Adipose tissue (tissue), 3 donors: ENCODE results near the gene MT1F. TPM values are rescaled to one million over a fixed set of nuclear protein-coding genes. Genes with fewer than 3 reads are reported as not detected.

Source experiments
- H3K27ac ChIP-seq: one replicate; pipeline ENCODE4 v1.5.1; 2013; ENCODE audit warnings: low read depth, low read length
- WGBS, 3 donors: extraction: QIAGEN DNeasy Blood & Tissue Kit; methylation state at CpG; one replicate each; pipeline ENCODE4 v1.1.7; 2013; 5-methylcytosine and 5-hydroxymethylcytosine counted together
- polyA plus RNA-seq, 3 donors: library from polyadenylated mRNA; stranded (reverse); fragments of 200-250 nt; gene quantifications; one replicate each; pipeline ENCODE4 v1.2.3, GENCODE V29; 2013
- donor health status: healthy with polysubstance abuse.
- donor health status: Bipolar disorder and iron deficiency.
- donor health status: healthy.

Gene MT1F
- polyA plus RNA-seq, 3 donors: 84.5 to 341 (median 130) TPM

DNA sequence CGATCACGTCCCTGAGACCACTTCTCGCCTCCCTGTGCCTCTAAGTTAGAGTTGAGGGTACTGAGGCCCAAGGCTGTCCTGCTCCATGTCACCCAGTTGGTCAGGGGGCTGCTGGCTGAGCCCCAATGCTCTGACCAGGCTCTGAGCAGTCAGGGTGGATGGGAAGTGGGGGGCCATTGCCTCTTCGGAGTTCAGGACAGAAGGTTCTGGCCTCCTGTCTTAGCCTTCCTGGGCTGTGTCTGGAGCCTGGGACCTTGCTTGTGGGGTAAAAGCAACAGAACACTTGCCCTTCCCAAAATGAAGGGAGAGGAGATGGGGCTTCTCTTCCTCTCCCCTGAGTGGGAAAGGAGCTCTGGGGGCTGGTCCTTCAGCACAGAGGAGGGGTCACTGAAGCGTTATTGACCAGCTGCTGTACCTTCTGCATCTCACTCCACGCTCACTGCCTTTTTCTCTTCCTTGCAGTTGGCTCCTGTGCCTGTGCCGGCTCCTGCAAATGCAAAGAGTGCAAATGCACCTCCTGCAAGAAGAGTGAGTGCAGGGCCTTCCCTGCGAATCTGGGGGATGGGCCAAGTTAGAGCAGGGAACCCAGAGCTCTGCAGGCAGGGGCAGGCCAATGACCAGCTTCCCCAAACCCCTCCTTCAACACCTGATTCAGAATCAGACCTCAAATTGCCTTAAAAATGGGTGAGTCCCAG, 25.1 kb downstream of the MT1F start:
- 12 to 33% (median 29%) methylated on average over 8 of the region's 8 CpGs for WGBS, 3 donors
- H3K27ac ChIP-seq: peak overlapping the region; percentile 7

DNA sequence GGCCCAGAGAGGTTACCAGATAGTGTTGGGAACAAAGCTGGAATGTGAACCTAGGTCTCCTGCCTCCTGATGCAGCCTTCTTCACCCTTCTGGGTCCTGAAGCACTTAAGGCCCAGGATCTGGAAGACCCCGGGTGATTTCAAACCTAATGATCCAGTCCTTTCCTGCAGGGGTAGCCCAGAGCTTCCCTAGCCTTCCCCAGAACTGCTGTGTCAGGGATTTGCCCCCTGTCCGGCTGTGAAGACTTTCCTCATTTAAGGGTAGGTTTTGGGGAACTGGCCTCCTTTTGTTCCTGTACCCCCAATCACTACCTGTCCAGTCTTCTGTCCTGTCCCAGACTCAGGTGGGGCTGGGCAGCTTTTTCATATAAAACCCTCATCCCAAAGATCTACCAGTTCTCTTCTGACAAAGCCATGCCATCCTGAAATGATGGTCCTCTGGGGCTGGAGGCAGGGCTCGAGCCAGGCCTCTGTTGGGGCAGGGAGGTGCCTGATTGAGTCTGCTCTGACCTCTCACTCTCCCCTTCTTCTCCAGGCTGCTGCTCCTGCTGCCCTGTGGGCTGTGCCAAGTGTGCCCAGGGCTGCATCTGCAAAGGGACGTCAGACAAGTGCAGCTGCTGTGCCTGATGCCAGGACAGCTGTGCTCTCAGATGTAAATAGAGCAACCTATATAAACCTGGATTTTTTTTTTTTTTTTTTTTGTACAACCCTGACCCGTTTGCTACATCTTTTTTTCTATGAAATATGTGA, 25.8 kb downstream of the MT1F start:
- WGBS, 3 donors: 34 to 86% (median 81%) methylated on average over 5 of the region's 5 CpGs
- peak overlapping the region; percentile 4 for H3K27ac ChIP-seq

DNA sequence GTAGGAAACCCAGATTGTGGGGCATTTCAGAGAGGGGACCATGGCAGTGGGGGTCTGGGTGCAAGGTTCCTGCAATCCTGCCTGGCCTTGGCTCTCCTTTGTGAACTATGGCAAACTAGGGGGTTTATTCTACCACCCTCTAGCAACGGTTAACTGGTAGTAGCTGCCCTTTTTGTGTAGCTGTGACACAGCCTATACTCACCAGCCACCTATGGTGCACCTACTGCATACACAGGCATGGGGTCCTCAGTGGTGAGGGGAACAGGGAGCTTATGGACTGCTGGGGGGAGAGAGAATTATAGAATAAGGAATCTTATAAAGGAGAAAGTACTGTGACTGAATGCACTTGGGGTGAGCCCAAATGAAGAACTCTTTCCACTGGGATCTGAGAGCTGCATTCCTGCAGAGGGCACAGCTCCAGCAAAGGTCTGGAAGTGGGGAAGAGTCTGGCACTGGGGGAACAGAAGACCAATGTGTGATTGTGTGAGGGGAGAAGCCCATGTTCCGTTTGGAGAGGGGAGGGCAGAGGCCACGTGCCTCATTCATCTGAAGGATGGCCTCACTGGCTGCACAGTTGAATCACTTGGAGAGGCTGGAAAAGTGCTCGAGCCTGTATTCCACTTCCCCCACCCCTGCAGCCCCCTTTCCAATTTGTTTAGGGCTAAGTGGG, 26.6 kb downstream of the MT1F start:
- WGBS, 3 donors: 37 to 74% (median 71%) methylated on average over 4 of the region's 4 CpGs
- H3K27ac ChIP-seq: no peak overlapping the region

DNA sequence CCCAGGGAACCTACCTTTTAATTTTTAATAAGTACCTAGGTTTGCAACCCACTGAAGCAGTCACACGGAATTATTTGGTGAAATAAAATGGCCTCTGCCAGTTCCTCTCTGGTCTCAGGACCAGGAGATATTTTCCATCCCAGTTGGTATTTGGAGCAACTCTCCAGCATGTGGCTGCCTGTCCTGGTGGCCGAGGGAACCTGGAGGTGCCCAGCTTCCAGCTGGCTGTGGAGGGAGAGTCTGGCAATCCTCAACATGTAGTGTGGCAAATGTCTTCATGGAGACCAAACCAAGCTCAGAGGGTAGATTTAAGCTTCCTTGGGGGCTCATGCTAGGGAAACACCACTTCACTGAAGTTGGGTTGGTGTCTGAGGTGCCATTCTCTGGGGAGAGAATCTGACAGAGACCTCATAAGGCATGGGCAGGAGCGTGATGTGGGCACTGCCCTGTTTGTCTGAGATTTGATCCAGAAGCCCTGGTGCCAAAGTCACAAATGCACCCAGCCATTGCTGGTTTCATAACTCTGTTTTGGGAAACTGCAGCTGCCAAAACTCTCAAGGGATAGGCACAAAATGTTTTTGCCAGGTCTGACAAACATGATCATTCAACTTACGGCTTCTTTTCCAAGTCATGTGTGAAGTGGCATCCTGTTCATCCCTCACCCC, 27.3 kb downstream of the MT1F start:
- WGBS, 3 donors: 44 to 83% (median 78%) methylated on average over 4 of the region's 4 CpGs
- no peak overlapping the region for H3K27ac ChIP-seq

DNA sequence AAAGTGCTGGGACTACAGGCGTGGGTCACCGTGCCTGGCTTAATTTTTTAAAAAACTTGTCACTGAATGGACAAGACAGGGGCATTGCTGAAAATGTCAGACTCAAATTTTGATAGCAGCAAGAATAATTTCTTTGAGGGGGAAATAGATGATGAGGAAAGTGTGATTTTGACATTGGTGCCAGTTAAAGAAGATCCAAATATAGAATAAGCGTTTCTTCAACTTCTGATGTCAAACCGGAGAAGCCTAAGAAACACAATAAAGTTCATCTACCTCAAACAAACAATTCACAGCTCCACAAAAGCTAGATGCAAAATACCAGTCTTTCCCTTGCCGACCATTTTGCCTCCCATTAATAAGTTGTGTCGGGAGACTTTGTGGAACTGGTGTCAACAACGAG, 29.0 kb downstream of the MT1F start:
- H3K27ac ChIP-seq: no peak overlapping the region
- WGBS, 3 donors: 95 to 97% (median 95%) methylated on average over 7 of the region's 7 CpGs

DNA sequence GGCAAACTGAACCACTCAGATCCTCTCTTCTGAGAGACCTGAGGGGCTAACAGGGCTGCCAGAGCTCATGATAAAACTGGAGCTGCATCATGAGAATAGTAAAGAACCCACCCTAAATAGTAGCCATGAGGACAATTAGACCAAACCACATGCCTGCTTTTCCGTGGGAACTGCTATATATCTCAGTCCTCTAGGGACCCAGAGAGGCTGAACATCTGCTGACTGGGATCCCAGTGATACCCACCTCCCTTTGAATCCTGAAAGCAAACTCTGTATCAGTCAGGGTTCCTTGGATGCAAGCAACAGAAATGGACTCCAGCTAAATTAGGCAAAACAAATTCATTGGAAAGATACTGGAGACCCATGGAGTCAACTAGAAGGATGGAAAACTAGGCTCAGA, 31.0 kb downstream of the MT1F start:
- no peak overlapping the region for H3K27ac ChIP-seq
- 35 to 46% (median 42%) methylated on average over 1 of the region's 1 CpG for WGBS, 3 donors

DNA sequence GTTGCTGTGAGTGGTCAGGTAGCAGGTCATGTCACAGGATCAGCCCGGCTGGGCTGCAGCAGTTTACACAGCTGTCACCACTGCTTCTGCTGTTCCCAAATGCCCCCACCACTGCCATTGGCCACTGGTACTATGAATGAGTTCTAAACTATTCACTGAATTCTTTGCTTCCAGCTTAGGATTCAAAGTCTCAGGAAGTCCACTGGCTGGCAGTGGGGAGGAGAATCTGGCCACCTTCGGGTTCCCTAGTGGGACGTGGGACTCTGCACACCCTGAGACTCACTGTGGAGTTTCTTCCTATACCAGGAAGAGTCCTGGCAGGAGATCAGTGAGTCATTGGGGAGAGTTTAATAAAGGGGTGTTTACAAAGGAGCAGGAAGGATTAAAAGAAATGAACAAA, 31.4 kb downstream of the MT1F start:
- no peak overlapping the region for H3K27ac ChIP-seq
- WGBS, 3 donors: 60 to 78% (median 75%) methylated on average over 3 of the region's 3 CpGs

DNA sequence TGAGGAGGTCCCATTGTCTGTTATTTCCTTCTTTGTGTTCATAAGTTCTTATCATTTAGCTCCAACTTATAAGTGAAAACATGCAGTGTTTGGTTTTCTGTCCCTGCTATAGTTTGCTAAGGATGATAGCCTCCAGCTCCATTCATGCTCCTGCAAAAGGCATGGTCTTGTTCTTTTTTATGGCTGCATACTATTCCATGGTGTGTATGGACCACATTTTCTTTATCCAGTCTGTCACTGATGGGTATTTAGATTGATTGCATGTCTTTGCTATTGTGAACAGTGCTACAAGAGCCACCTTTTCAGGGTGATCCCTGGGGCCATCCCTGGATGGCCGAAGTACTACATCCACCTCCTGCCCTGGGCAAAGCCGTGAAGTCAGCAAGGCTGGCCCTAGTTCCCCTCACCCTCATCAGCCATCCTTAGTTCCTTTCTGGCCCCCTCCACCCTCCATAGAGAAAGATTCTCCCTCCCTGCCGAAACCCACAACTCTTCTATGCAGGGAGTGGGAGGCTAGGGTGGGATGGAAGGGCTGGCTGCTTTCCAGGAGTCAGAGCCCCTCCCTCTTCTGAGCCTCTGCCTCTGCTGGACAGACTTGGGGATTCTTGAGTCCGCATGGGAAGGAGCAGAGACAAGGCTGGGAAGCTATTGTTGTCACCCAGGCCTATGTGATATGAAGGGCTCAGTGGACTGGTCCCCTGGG, 32.8 kb downstream of the MT1F start:
- H3K27ac ChIP-seq: no peak overlapping the region
- WGBS, 3 donors: 69 to 97% (median 78%) methylated on average over 4 of the region's 4 CpGs

DNA sequence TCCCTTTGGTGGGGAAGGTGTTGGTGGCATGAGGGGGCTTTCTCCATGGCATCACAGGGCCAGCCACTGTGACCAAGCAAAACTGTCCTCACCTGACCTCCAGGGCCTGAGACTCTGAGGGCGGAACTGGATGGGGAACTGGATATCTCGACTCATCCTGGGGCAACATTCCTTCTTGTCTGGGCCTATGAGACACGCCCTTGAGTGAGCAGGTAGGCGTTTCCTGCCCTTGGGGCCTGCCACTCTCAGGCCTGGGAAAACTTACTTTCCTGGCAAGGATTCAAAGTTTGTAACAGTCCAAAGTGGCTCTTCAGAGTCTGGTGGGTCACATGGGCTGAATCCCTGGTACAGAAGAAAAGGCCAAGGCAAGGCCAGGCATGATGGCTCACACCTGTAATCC, 34.1 kb downstream of the MT1F start:
- 22 to 65% (median 51%) methylated on average over 4 of the region's 4 CpGs for WGBS, 3 donors
- no peak overlapping the region for H3K27ac ChIP-seq

DNA sequence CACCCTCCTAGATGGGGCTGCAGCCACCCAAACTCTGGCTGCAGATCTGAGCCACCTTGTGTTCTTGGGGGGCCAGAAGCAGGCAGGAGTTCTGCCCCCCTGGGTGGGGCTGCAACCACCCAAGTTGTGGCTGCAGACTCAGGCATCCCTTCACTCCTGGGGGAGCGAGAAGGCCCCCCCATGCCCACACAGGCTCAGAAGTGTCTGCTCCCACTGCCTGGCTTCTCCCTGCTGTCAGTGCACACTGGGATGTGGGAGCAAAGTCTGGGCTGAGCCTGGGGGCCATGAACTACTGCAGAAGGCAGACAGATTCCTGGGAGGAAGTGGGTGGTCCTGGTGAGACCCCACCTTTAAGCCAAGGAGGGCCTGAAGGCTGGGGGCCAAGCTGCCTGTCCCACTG, 37.5 kb downstream of the MT1F start:
- 75 to 100% (median 90%) methylated on average over 1 of the region's 1 CpG for WGBS, 3 donors
- H3K27ac ChIP-seq: no peak overlapping the region

DNA sequence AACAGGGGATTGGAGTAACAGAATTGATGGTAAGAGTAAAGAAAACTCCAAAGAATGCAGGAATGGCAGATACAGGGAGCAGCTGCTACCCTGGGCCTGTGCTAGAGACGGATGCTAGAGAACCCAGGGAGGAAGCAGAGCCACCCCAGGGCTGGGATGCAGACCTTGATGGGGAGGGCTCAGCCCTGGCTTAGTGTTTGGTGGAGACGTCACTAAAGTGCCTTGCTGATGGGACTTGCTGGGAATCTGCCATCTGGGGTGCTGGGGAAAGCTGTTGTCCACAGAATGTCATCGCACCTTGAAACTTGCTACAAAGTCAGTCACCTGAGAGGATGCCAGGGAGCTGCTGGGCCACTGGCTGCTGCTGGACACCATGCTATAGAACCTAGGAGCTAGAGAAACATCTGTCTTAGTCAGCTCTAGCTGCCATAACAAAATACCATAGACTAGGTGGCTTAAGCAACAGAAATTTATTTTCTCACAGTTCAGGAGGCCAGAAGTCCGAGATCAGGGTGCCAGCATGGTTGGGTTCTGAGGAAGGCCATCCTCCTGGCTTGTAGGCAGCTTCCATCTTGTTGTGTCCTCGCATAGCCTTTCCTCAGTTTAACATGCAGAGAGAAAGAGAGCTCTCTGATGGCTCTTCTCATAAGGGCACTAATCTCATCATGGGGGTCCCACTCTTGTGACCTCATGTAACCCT, 39.8 kb downstream of the MT1F start:
- WGBS, 3 donors: 93 to 98% (median 93%) methylated on average over 5 of the region's 5 CpGs
- no peak overlapping the region for H3K27ac ChIP-seq

DNA sequence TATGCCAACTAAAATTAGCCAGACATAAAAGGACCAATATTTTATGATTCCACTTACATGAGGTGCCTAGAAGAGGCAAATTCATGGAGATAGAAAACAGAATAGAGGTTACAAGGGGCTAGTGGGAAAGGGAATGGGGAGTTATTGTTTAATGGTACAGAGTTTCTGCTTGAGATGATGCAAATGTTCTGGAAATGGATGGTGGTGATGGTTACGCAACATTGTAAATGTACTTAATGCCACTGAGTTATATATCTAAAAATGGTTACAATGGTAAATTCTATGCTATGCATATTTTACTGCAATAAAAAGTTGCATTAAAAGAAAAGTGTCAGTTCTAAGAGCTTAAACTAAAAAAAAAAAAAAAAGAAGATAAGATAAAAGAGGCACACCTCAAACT, 42.4 kb downstream of the MT1F start:
- WGBS, 3 donors: 7 to 100% (median 49%) methylated on average over 1 of the region's 1 CpG
- no peak overlapping the region for H3K27ac ChIP-seq

DNA sequence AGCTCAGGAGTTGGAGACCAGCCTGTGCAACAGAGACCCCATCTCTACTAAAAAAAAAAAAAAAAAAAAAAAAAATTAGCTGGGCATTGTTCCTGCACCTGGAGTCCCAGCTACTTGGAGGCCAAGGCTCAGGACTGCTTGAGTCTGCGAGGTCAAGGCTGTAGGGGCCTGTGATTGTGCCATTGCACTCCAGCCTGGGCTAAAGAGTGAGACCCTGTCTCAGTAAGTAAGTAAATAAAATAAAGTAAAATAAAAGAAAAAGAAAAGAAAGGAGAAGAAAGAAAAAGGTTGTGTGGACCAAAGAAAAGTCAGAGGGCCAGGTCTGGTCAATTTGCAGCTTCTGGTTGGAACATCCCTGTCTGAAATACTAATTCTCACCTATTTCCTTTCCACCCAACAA, 42.9 kb downstream of the MT1F start:
- no peak overlapping the region for H3K27ac ChIP-seq
- 93 to 100% (median 100%) methylated on average over 1 of the region's 1 CpG for WGBS, 3 donors

DNA sequence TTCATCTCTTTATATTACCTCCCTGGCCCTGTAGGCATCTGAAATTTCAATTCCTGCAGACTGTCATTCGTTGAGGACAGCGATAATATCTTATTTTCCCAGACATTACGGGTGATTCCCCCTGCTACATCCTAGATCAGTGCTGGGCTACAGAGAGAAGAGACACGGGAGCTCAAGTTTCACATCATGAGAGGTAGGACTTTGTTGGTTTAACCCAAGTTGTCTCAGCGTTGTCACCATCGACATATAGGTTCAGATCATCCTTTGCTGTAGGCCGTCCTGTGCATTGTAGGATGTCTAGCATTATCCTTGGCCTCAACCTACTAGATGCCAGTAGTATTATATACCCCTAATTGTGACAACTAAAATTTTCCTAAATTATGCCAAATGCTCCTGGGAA, 43.8 kb downstream of the MT1F start:
- no peak overlapping the region for H3K27ac ChIP-seq
- WGBS, 3 donors: 86 to 90% (median 86%) methylated on average over 7 of the region's 7 CpGs

DNA sequence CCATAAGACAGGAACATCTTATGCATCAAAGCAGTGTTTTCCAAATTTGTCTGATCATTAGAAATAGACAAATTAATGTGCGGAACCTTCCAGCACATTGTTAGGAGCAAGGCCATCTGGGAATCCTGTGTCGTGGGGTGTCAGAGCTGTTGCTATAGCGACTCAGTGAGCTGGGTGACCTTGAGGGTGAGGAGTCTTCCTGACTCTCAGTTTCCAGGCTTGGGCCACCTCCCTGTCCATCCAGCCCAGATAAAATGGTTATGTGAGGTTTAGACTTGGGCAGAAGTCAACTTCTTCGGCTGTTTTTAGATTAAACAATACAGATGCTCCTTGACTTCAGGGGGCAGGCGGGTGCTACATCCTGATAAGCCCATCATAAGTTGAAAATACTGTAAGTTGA, 45.1 kb downstream of the MT1F start:
- no peak overlapping the region for H3K27ac ChIP-seq
- WGBS, 3 donors: 86 to 88% (median 86%) methylated on average over 5 of the region's 5 CpGs
